ENCODE data around the gene ALOX12. TPM values are rescaled to one million over a fixed set of nuclear protein-coding genes. Genes with fewer than 3 reads are reported as not detected.
"Not testable (repeated sequence)": the region's sequence is repeated elsewhere in the genome, so short reads cannot be mapped to it uniquely, and the experiment has no call there.

ALOX12 gene
- total and polyA plus RNA-seq, 12 donors: 0.04 to 0.11 TPM; not detected in 10

- 83 to 84% methylated on average over 2 of the region's 2 CpGs for WGBS, 2 donors
- Histone ChIP-seq H3K9me3 (no peaks in the 10 kb centered on the region), H3K27ac (no peak overlapping the region), H3K27me3 (peaks cover 0 to 5% (median 0%) of the 10 kb centered on the region in 7 donors), H3K36me3 (no peaks in the 10 kb centered on the region), H3K4me3 (no peak overlapping the region), H3K4me1 (no peaks in the 10 kb centered on the region)
- intact Hi-C loops (cut with DNase I): no loop called here
- TF ChIP-seq, protein P1, sequence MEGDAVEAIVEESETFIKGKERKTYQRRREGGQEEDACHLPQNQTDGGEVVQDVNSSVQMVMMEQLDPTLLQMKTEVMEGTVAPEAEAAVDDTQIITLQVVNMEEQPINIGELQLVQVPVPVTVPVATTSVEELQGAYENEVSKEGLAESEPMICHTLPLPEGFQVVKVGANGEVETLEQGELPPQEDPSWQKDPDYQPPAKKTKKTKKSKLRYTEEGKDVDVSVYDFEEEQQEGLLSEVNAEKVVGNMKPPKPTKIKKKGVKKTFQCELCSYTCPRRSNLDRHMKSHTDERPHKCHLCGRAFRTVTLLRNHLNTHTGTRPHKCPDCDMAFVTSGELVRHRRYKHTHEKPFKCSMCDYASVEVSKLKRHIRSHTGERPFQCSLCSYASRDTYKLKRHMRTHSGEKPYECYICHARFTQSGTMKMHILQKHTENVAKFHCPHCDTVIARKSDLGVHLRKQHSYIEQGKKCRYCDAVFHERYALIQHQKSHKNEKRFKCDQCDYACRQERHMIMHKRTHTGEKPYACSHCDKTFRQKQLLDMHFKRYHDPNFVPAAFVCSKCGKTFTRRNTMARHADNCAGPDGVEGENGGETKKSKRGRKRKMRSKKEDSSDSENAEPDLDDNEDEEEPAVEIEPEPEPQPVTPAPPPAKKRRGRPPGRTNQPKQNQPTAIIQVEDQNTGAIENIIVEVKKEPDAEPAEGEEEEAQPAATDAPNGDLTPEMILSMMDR (IDR thresholded peaks at IDR 0.05): no peak
- no peak for ATAC-seq
- DNase-seq: no peak
These were observed 24.9 kb upstream of the ALOX12 start for GRCh38 chr17:6970992-6971391.

- DNase-seq; H3K27me3 ChIP-seq; H3K4me1 ChIP-seq; intact Hi-C loops (cut with DNase I); ATAC-seq; H3K36me3 ChIP-seq; H3K4me3 ChIP-seq; H3K27ac ChIP-seq: not testable (repeated sequence)
- H3K9me3 ChIP-seq: peaks cover 0 to 10% (median 0%) of the 10 kb centered on the region in 11 donors
- WGBS, 2 donors: 94 to 97% methylated on average over 5 of the region's 5 CpGs
These were observed 16.4 kb upstream of the ALOX12 start for GRCh38 chr17:6979440-6979839.

GRCh38 chr17:6981426-6981825, 14.4 kb upstream of the ALOX12 start:
- H3K4me3 ChIP-seq: no peak overlapping the region
- H3K27ac ChIP-seq: no peak overlapping the region
- no peaks in the 10 kb centered on the region for H3K36me3 ChIP-seq
- TF ChIP-seq, protein P1 (IDR thresholded peaks at IDR 0.05): no peak
- peaks cover 0 to 10% (median 0%) of the 10 kb centered on the region in 11 donors for H3K9me3 ChIP-seq
- ATAC-seq: no peak
- H3K4me1 ChIP-seq: peaks cover 0 to 3% (median 0%) of the 10 kb centered on the region in 9 donors
- intact Hi-C loops (cut with DNase I): no loop called here
- WGBS, 2 donors: 38 to 50% methylated on average over 1 of the region's 1 CpG
- no peaks in the 10 kb centered on the region for H3K27me3 ChIP-seq
- no peak for DNase-seq

DNA sequence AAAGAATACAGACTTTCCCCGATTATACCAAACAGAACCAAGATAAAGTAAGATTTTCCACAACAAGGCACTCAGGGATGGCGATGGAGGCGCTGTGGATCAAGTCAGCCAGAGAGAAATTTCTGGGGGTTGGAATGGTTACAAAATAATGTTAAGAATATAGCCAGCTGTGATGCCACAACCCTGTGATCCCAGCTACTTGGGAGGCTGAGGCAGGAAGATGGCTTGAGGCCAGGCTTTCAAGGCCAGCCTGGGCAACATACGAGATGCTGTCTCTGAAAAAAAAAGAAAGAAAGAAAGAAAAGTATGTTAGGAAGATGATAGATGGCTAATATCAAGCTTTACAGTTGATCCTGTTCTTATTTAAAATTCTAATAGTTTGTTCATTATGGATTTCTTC, 10.6 kb upstream of the ALOX12 start:
- no peak for ATAC-seq

DNA sequence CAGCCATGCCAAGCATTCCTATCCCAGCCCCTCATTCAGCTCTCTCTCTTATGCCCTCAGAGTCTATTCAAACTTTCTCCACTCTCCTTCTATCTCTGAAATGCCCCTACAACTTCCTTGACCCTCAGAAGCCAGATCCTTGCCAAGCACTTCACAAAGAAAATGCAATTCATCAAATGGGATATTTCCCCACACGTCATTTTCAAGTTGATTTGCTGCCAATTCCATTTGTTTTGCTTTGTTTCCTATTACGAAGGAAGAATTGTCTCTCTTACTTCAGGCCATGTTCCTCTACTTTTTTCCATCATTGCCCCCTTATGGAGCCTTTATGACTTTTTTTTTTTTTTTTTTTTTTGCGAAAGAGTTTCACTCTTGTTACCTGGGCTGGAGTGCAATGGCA, 9.2 kb upstream of the ALOX12 start:
- H3K4me1 ChIP-seq: no peaks in the 10 kb centered on the region
- intact Hi-C loops (cut with DNase I): no loop called here
- H3K27me3 ChIP-seq: peaks cover 0 to 4% (median 0%) of the 10 kb centered on the region in 7 donors
- H3K4me3 ChIP-seq: no peak overlapping the region
- H3K27ac ChIP-seq: no peak overlapping the region
- WGBS, 2 donors: 64 to 68% methylated on average over 3 of the region's 3 CpGs
- TF ChIP-seq, protein P1 (IDR thresholded peaks at IDR 0.05): no peak
- ATAC-seq (no peak), DNase-seq (no peak)
- H3K9me3 ChIP-seq: peaks cover 0 to 4% (median 0%) of the 10 kb centered on the region in 11 donors
- no peaks in the 10 kb centered on the region for H3K36me3 ChIP-seq

More for the DNA sequence above, 10.6 kb upstream of the ALOX12 start:
- H3K9me3 ChIP-seq: peaks cover 0 to 9% (median 0%) of the 10 kb centered on the region in 11 donors
- no peaks in the 10 kb centered on the region for H3K36me3 ChIP-seq
- no peak overlapping the region for H3K27ac ChIP-seq
- H3K27me3 ChIP-seq: no peaks in the 10 kb centered on the region
- TF ChIP-seq, protein P1 (IDR thresholded peaks at IDR 0.05): no peak
- no peak overlapping the region for H3K4me3 ChIP-seq
- 81 to 84% methylated on average over 4 of the region's 4 CpGs for WGBS, 2 donors
- H3K4me1 ChIP-seq: peaks cover 0 to 3% (median 0%) of the 10 kb centered on the region in 9 donors
- intact Hi-C loops (cut with DNase I): no loop called here
- DNase-seq: no peak

Data from heart right ventricle (tissue), 16 donors.